NB4 (cell line): ENCODE measurements around the gene GPR89B.

Experiments used
- MYC ChIP-seq: IDR thresholded peaks from 2 replicates; pipeline ENCODE4 v1.6.1; 2011; ENCODE audit warnings: low read depth, low read length
- TF ChIP-seq, protein P1 (sequence below): IDR thresholded peaks from one replicate; pipeline ENCODE4 v1.5.1; 2012; ENCODE audit warnings: low read depth, low read length

DNA sequence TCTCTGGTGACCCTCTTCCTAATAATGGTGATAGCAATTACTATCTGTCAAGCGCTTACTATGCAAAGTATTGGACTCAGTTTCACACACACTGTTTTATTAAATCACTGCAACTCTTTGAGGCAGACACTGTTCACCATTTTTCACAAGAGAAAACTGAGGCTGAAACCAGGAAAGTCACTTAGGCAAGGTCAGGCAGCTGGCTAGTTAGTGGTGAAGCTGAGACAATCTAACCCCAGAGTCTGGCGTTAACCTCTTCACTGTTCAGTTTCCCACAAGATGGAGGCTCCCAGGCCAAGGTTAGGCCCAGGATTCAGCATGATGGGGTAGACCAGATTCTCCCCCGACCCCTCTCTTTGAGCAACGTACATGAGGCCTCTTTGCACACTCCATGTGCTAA lies 30.4 kb upstream of the GPR89B start:
- TF ChIP-seq MYC, result no peak
- TF ChIP-seq, protein P1, sequence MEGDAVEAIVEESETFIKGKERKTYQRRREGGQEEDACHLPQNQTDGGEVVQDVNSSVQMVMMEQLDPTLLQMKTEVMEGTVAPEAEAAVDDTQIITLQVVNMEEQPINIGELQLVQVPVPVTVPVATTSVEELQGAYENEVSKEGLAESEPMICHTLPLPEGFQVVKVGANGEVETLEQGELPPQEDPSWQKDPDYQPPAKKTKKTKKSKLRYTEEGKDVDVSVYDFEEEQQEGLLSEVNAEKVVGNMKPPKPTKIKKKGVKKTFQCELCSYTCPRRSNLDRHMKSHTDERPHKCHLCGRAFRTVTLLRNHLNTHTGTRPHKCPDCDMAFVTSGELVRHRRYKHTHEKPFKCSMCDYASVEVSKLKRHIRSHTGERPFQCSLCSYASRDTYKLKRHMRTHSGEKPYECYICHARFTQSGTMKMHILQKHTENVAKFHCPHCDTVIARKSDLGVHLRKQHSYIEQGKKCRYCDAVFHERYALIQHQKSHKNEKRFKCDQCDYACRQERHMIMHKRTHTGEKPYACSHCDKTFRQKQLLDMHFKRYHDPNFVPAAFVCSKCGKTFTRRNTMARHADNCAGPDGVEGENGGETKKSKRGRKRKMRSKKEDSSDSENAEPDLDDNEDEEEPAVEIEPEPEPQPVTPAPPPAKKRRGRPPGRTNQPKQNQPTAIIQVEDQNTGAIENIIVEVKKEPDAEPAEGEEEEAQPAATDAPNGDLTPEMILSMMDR, result no peak
